Fibroblast of lung (primary cell): ENCODE measurements around the gene UBL3.

Experiments
- EZH2 ChIP-seq: IDR thresholded peaks from 2 replicates; pipeline ENCODE4 v1.5.1; 2012; ENCODE audit warnings: low read length, control low read depth, mild to moderate bottlenecking; ENCODE audit errors: missing control alignments
- TF ChIP-seq, protein P1 (sequence below), 2 donors: IDR thresholded peaks in 1 of 2; conservative IDR thresholded peaks in 1 of 2; 1 replicate in 1 of 2; 2 replicates in 1 of 2; pipeline ENCODE4 v1.5.1; 2011 to 2012; ENCODE audit warnings: low read length in 2 of 2, control low read depth in 1 of 2, inconsistent platforms in 1 of 2, low read depth in 1 of 2, mild to moderate bottlenecking in 1 of 2

DNA sequence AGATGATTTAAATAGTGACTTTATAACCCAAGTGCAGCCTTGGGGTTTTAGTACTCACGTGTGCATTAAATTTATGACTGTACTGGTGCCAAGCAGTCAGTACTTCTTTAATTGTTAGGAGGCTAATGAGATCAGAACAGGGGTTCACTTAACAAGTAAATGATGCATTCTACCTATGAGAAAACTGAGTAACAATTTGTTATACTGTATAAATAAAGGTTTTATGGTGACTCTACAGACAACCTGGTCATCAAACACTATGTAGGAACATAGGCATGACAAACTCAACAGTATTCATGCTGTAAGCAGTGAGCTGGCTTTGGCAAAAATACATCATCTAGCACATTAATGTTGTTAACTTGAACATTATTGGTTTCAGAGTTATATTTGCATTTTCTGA is 75.6 kb downstream of the UBL3 start:
- TF ChIP-seq, protein P1, sequence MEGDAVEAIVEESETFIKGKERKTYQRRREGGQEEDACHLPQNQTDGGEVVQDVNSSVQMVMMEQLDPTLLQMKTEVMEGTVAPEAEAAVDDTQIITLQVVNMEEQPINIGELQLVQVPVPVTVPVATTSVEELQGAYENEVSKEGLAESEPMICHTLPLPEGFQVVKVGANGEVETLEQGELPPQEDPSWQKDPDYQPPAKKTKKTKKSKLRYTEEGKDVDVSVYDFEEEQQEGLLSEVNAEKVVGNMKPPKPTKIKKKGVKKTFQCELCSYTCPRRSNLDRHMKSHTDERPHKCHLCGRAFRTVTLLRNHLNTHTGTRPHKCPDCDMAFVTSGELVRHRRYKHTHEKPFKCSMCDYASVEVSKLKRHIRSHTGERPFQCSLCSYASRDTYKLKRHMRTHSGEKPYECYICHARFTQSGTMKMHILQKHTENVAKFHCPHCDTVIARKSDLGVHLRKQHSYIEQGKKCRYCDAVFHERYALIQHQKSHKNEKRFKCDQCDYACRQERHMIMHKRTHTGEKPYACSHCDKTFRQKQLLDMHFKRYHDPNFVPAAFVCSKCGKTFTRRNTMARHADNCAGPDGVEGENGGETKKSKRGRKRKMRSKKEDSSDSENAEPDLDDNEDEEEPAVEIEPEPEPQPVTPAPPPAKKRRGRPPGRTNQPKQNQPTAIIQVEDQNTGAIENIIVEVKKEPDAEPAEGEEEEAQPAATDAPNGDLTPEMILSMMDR (conservative IDR thresholded peaks at IDR 0.05 in 1 of 2, IDR thresholded peaks at IDR 0.05 in 1 of 2; ENCODE audit: low read depth in 1 of 2, low read length in 2 of 2), result no peak
- no peak for TF ChIP-seq EZH2
